Neuron (in vitro differentiated cells): Measurements from ENCODE around the gene WDR47.
"Not testable (repeated sequence)": the region's sequence is repeated elsewhere in the genome, so short reads cannot be mapped to it uniquely, and the experiment has no call there.

Source experiments
- H2AFZ ChIP-seq: one replicate; pipeline ENCODE4 v1.6.1; 2013; ENCODE audit warnings: low read depth, mild to moderate bottlenecking, inconsistent platforms, low read length, moderate library complexity
- H3K27me3 ChIP-seq: one replicate; pipeline ENCODE4 v1.6.1; 2013; ENCODE audit warnings: low read length; ENCODE audit not compliant: insufficient read depth
- H3K36me3 ChIP-seq: one replicate; pipeline ENCODE4 v1.6.1; 2013; ENCODE audit warnings: low read length; ENCODE audit not compliant: insufficient read depth
- H3K4me1 ChIP-seq: one replicate; pipeline ENCODE4 v1.6.1; 2013; ENCODE audit warnings: low read length; ENCODE audit not compliant: insufficient read depth
- H3K4me3 ChIP-seq: 2 replicates; pipeline ENCODE4 v1.5.1; 2013; ENCODE audit warnings: mild to moderate bottlenecking, low read length, moderate library complexity
- H3K9me3 ChIP-seq: one replicate; pipeline ENCODE4 v1.6.1; 2013; ENCODE audit warnings: low read length

WDR47 gene

GRCh38 chr1:109075531-109076490 lies 33.9 kb upstream of the WDR47 start, which contains the start of gene TAF13:
TSS of gene TAF13 (minus strand) at chr1:109076003. CDS start at chr1:109075947, 56 bp downstream.
- H3K9me3 ChIP-seq = no peaks in the 10 kb centered on the region
- no peaks in the 10 kb centered on the region for H3K27me3 ChIP-seq
- peak within 1 kb of the TSS; percentile 44 for H2AFZ ChIP-seq
- H3K4me1 ChIP-seq = peaks cover 6% of the 10 kb centered on the region
- H3K36me3 ChIP-seq = peaks cover 4% of the 10 kb centered on the region
- H3K4me3 ChIP-seq = peak within 1 kb of the TSS; percentile 94

- Histone ChIP-seq H3K27me3 (no peaks in the 10 kb centered on the region), H2AFZ (no peak overlapping the region), H3K4me3 (no peak overlapping the region), H3K36me3 (peaks cover 28% of the 10 kb centered on the region), H3K9me3 (no peaks in the 10 kb centered on the region), H3K4me1 (no peaks in the 10 kb centered on the region)
Measured at GRCh38 chr1:109069294-109069693, 27.4 kb upstream of the WDR47 start.

DNA sequence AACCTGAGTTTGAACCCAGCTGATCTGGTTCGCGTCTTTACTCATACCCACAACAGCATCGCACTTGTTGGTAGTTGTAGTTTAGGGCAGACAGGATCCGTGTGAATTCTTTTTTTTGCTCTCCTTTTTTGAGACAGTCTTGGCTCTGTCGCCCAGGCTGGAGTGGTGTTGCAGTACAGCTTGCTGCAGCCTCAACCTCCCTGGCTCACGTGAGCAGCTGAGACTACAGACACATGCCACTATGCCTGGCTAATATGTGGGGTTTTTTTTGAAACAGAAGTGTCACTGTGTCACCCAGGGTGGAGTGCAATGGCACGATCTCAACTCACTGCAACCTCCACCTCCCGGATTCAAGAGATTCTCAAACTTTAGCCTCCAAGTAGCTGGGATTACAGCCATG lies 26.0 kb upstream of the WDR47 start:
- Histone ChIP-seq H3K4me3 (no peak overlapping the region), H3K36me3 (peaks cover 34% of the 10 kb centered on the region), H3K9me3 (no peaks in the 10 kb centered on the region), H2AFZ (no peak overlapping the region), H3K27me3 (no peaks in the 10 kb centered on the region), H3K4me1 (no peaks in the 10 kb centered on the region)

DNA sequence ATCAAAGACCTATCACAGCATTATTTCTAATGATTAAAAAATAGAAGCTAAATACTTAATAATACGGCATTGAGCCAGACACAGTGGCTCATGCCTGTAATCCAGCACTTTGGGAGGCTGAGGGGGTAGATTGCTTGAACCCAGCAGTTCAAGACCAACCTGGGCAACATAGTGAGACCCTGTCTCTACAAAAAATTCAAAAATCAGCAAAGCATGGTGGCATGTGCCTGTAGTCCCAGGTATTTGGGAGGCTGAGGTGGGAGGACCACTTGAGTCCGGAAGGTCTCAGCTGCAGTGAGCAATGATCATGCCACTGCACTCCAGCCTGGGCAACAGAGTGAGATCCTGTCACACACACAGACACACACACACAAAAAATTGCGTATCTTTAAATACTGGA lies 23.2 kb upstream of the WDR47 start:
- H2AFZ ChIP-seq = no peak overlapping the region
- H3K4me3 ChIP-seq = no peak overlapping the region
- peaks cover 33% of the 10 kb centered on the region for H3K36me3 ChIP-seq

GRCh38 chr1:109061183-109061582 lies 19.3 kb upstream of the WDR47 start:
- Histone ChIP-seq H3K4me3 (no peak overlapping the region), H3K4me1 (no peaks in the 10 kb centered on the region), H3K36me3 (peaks cover 19% of the 10 kb centered on the region), H3K9me3 (no peaks in the 10 kb centered on the region), H2AFZ (no peak overlapping the region), H3K27me3 (no peaks in the 10 kb centered on the region)

More for the DNA sequence above, 23.2 kb upstream of the WDR47 start:
- Histone ChIP-seq H3K9me3 (no peaks in the 10 kb centered on the region), H3K4me1 (no peaks in the 10 kb centered on the region), H3K27me3 (no peaks in the 10 kb centered on the region)

DNA sequence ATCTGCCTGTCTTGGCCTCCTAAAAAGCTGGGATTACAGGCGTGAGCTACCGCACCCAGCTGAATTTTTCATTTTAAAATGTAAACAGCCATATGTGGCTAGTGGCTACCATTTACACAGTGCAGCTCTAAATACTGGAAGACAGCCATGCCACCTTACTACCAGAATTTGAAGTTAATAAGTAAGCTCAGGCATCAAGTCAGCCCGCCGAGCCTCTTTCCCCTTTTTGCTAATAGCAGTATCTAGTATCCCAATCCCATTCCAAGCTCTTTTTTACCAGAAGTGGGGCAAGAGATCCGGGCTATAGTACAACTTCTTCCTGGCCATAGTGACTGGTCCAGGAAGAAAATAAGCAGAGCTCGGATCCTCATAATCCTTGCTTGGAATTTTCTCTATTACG lies 18.8 kb upstream of the WDR47 start:
- Histone ChIP-seq H3K27me3 (no peaks in the 10 kb centered on the region), H3K4me1 (no peaks in the 10 kb centered on the region), H2AFZ (no peak overlapping the region), H3K36me3 (peaks cover 19% of the 10 kb centered on the region), H3K9me3 (no peaks in the 10 kb centered on the region), H3K4me3 (no peak overlapping the region)

- H3K4me1 ChIP-seq = no peaks in the 10 kb centered on the region
- H3K4me3 ChIP-seq = no peak overlapping the region
- no peaks in the 10 kb centered on the region for H3K27me3 ChIP-seq
- no peak overlapping the region for H2AFZ ChIP-seq
- peaks cover 9% of the 10 kb centered on the region for H3K36me3 ChIP-seq
- no peaks in the 10 kb centered on the region for H3K9me3 ChIP-seq
Measured at GRCh38 chr1:109059026-109059425, 17.1 kb upstream of the WDR47 start.

DNA sequence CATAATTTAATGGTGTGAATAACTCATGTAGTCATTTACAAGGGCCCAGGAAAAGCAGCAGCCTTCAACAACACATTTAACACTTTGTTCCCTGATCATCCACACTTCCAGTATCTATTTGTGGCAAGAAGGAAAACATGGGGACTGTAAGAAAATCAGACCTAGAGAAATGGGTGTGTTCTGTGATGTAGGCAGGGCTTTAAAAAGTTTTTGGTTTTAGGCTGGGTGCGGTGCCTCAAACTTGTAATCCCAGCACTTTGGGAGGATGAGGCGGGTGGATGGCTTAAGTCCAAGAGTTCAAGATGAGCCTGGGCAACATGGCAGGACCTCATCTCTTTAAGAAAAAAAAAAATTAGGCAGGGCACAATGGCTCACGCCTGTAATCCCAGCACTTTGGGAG lies 14.2 kb upstream of the WDR47 start:
- Histone ChIP-seq H3K9me3 (no peaks in the 10 kb centered on the region), H3K36me3 (no peaks in the 10 kb centered on the region), H3K4me1 (no peaks in the 10 kb centered on the region), H3K4me3 (no peak overlapping the region), H3K27me3 (no peaks in the 10 kb centered on the region), H2AFZ (no peak overlapping the region)

DNA sequence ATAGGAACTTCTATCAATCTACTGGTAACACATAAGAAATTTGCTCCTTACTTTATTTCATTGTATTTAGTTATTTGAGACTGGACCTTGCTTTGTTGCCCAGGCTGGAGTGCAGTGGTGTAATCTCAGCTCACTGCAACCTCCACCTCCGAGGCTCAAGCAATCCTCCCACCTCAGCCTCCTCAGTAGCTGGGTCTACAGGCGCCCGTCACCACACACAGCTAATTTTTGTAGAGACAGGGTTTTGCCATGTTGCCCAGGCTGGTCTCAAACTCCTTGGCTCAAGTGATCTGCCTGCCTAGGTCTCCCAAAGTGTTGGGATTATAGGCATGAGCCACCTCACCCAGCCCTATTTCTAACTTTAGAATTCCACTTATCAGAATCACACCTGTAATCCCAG lies 10.2 kb upstream of the WDR47 start:
- not testable (repeated sequence) for H3K4me1 ChIP-seq, H2AFZ ChIP-seq, H3K27me3 ChIP-seq, H3K9me3 ChIP-seq, H3K36me3 ChIP-seq, H3K4me3 ChIP-seq

DNA sequence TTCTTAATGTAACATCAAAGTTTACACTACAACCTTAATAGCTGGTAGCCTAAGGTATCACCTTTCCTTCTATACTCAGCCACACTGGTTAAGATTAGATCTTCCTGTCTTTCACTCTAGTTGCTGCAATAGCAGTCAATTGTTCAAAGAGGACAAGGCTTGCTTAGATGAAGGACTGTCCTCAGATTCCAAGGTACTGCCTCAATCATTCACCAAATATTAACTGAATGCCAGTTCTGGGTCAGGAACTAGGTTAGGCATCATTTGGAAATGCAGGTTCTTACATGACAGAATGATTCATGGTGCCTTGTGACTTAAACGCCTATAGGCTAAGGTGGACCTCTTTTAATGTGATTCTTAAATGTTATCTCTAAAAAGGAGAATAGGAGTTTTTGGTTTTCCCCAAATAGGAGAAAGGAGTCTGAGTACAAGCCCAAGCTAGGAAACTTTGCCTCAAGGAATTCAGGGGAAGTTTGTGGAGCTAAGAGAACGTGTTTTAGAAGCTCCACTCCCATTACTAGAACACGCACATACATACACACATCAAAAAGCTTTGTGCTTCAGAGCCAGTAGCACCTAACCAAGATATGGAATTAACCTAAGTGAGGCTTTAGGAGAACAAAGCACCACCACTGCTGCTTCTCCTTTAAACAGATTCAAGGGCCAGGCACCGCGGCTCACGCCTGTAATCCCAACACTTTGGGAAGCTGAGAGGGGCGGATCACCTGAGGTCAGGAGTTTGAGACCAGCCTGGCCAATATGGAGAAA lies 8.5 kb upstream of the WDR47 start:
- H3K9me3 ChIP-seq = no peaks in the 10 kb centered on the region
- no peak overlapping the region for H3K4me3 ChIP-seq
- H3K36me3 ChIP-seq = no peaks in the 10 kb centered on the region
- H3K27me3 ChIP-seq = no peaks in the 10 kb centered on the region
- no peaks in the 10 kb centered on the region for H3K4me1 ChIP-seq
- no peak overlapping the region for H2AFZ ChIP-seq

DNA sequence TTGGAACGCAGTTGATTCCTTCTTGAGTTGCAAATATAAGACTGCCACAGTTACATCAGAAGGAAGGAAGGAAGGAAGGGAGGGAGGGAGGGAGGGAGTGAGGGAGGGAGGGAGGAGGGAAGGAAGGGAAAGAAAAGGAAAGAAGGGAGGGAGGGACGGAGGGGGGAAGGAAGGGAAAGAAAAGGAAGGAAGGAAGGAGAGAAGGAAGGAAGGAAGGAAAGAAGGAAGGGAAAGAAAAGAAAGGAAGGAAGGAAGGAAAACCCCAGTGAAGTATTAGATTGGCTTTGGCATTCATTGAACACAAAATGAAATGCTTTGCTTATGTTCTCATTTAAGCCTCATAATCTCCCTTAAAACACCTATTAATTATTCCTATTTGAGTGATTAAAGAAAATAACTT lies 6.4 kb upstream of the WDR47 start:
- no peaks in the 10 kb centered on the region for H3K27me3 ChIP-seq
- no peak overlapping the region for H2AFZ ChIP-seq
- H3K4me1 ChIP-seq = no peaks in the 10 kb centered on the region
- H3K4me3 ChIP-seq = no peak overlapping the region
- H3K36me3 ChIP-seq = no peaks in the 10 kb centered on the region
- no peaks in the 10 kb centered on the region for H3K9me3 ChIP-seq

- Histone ChIP-seq H3K4me3 (no peak overlapping the region), H2AFZ (no peak overlapping the region), H3K36me3 (no peaks in the 10 kb centered on the region), H3K9me3 (no peaks in the 10 kb centered on the region), H3K4me1 (peaks cover 3% of the 10 kb centered on the region), H3K27me3 (no peaks in the 10 kb centered on the region)
Measured at GRCh38 chr1:109047339-109047738, 5.4 kb upstream of the WDR47 start.

GRCh38 chr1:109046671-109047070 lies 4.8 kb upstream of the WDR47 start:
- H3K36me3 ChIP-seq = no peaks in the 10 kb centered on the region
- H3K27me3 ChIP-seq = no peaks in the 10 kb centered on the region
- H2AFZ ChIP-seq = no peak overlapping the region
- no peaks in the 10 kb centered on the region for H3K9me3 ChIP-seq
- peaks cover 4% of the 10 kb centered on the region for H3K4me1 ChIP-seq
- no peak overlapping the region for H3K4me3 ChIP-seq
